H1 (cell line): Measurements from ENCODE around the gene VIPR2. TPM values are rescaled to one million over a fixed set of nuclear protein-coding genes. Genes with fewer than 3 reads are reported as not detected.
A peak's percentile ranks its signal among the peaks of the same experiment; 100 is the strongest.

Experiments used
- CTCF ChIA-PET: fragments of 300-600 bp; sonication (Branson Sonifier 250); formaldehyde crosslinking; loops from one replicate; lab custom pipeline; 2021; ENCODE audit not compliant: partially characterized antibody; lab: Charles Lee
- POLR2A ChIA-PET: fragments of 300-600 bp; sonication (Branson Sonifier 250); formaldehyde crosslinking; loops from one replicate; lab custom pipeline; 2021; ENCODE audit warnings: inconsistent platforms; ENCODE audit not compliant: partially characterized antibody; lab: Charles Lee
- DNase-seq, 2 experiments: peaks; one replicate each; pipeline versions ENCODE4 v3.0.0 to v3.0.0-alpha.2; 2010 to 2022; ENCODE audit warnings: low spot score in 2 of 2, low read depth in 1 of 2, mixed read lengths in 1 of 2
- FAIRE-seq: peaks from 2 replicates; lab custom pipeline; 2011; peaks lifted over from hg19 to GRCh38; lab: Jason Lieb, UNC
- H2AFZ ChIP-seq: 2 replicates; pipeline ENCODE4 v1.8.1; 2012; ENCODE audit warnings: low read length, inconsistent platforms
- H2AK5ac ChIP-seq: 2 replicates; pipeline ENCODE4 v1.6.1; 2013; ENCODE audit warnings: low read depth, low read length
- H2BK120ac ChIP-seq: replicated peaks from 2 replicates; pipeline ENCODE3; 2013; ENCODE audit warnings: low read depth, low read length, inconsistent platforms
- H2BK12ac ChIP-seq: 2 replicates; pipeline ENCODE4 v1.6.1; 2013; ENCODE audit warnings: low read depth, low read length
- H2BK15ac ChIP-seq: 2 replicates; pipeline ENCODE4 v1.6.1; 2013; ENCODE audit warnings: low read length
- H2BK20ac ChIP-seq: 2 replicates; pipeline ENCODE4 v1.6.1; 2013; ENCODE audit warnings: low read length
- H2BK5ac ChIP-seq: 2 replicates; pipeline ENCODE4 v1.6.1; 2013; ENCODE audit warnings: low read depth, low read length
- H3K14ac ChIP-seq: 2 replicates; pipeline ENCODE4 v1.6.1; 2013; ENCODE audit warnings: inconsistent platforms; ENCODE audit not compliant: insufficient read length
- H3K18ac ChIP-seq: 2 replicates; pipeline ENCODE4 v1.6.1; 2013; ENCODE audit warnings: low read length; ENCODE audit errors: extremely low read depth
- H3K23ac ChIP-seq: 2 replicates; pipeline ENCODE4 v1.6.1; 2013; ENCODE audit warnings: inconsistent platforms; ENCODE audit not compliant: insufficient read length
- H3K23me2 ChIP-seq: 2 replicates; pipeline ENCODE4 v1.6.1; 2013; ENCODE audit warnings: low read depth, low read length
- H3K27ac ChIP-seq: 2 replicates; pipeline ENCODE4 v1.6.1; 2011; ENCODE audit warnings: low read depth, low read length, inconsistent platforms
- H3K27me3 ChIP-seq, 4 experiments: replicated peaks in 1 of 4; 1 replicate in 1 of 4; 2 replicates in 3 of 4; pipeline versions ENCODE4 v1.6.1 to v1.8.1; 2011 to 2013; ENCODE audit warnings: low read length in 3 of 4, mild to moderate bottlenecking in 3 of 4, inconsistent platforms in 2 of 4, mixed read lengths in 2 of 4, moderate library complexity in 1 of 4; ENCODE audit not compliant: control insufficient read depth in 3 of 4, insufficient read depth in 3 of 4; ENCODE audit errors: extremely low read depth in 1 of 4
- H3K36me3 ChIP-seq, 4 experiments: 2 replicates each; pipeline versions ENCODE4 v1.6.1 to v1.8.1; 2011 to 2013; ENCODE audit warnings: mild to moderate bottlenecking in 4 of 4, low read length in 3 of 4, moderate library complexity in 2 of 4, control low read depth in 1 of 4, inconsistent platforms in 1 of 4; ENCODE audit not compliant: insufficient read depth in 4 of 4, control insufficient read depth in 2 of 4
- H3K4ac ChIP-seq: replicated peaks from 2 replicates; pipeline ENCODE3; 2013; ENCODE audit warnings: low read length, low read depth, mixed read lengths, inconsistent platforms; ENCODE audit not compliant: insufficient read length
- H3K4me1 ChIP-seq, 4 experiments: replicated peaks in 1 of 4; 1 replicate in 1 of 4; 2 replicates in 3 of 4; pipeline versions ENCODE4 v1.6.1 to v1.8.1; 2011 to 2013; ENCODE audit warnings: low read length in 3 of 4, inconsistent platforms in 2 of 4, mixed read lengths in 1 of 4; ENCODE audit not compliant: insufficient read depth in 4 of 4, control insufficient read depth in 3 of 4
- H3K4me2 ChIP-seq, 2 experiments: 2 replicates each; pipeline versions ENCODE4 v1.6.1 to v1.8.1; 2011 to 2013; ENCODE audit warnings: low read depth in 2 of 2, low read length in 2 of 2, control low read depth in 1 of 2, inconsistent platforms in 1 of 2, mild to moderate bottlenecking in 1 of 2; ENCODE audit not compliant: insufficient read depth in 1 of 2
- H3K4me3 ChIP-seq, 4 experiments: fragments of 200-600, 300-600 bp in 1 of 4; sonication (generic), shearing (Covaris generic), sonication (Bioruptor Twin) in 1 of 4; 2 replicates each; pipeline versions ENCODE4 v1.5.1 to v1.8.1; 2011 to 2016; ENCODE audit warnings: low read length in 4 of 4, low read depth in 3 of 4, control low read depth in 2 of 4, inconsistent platforms in 2 of 4, mild to moderate bottlenecking in 2 of 4, mixed read lengths in 1 of 4, moderate library complexity in 1 of 4; ENCODE audit not compliant: insufficient read depth in 2 of 4; ENCODE audit errors: extremely low read depth in 1 of 4
- H3K56ac ChIP-seq: replicated peaks from 2 replicates; pipeline ENCODE3; 2013; ENCODE audit warnings: low read depth, mild to moderate bottlenecking, mixed read lengths, low read length, inconsistent platforms; ENCODE audit not compliant: insufficient read length
- H3K79me1 ChIP-seq: 2 replicates; pipeline ENCODE4 v1.6.1; 2013; ENCODE audit warnings: low read depth, low read length, control low read depth
- H3K79me2 ChIP-seq, 2 experiments: 2 replicates each; pipeline versions ENCODE4 v1.6.1 to v1.8.1; 2012 to 2013; ENCODE audit warnings: low read length in 2 of 2, mild to moderate bottlenecking in 2 of 2, inconsistent platforms in 1 of 2; ENCODE audit not compliant: insufficient read depth in 2 of 2, control insufficient read depth in 1 of 2
- H3K9ac ChIP-seq, 4 experiments: replicated peaks in 1 of 4; 1 replicate in 1 of 4; 2 replicates in 3 of 4; pipeline versions ENCODE4 v1.6.1 to v1.8.1; 2011 to 2013; ENCODE audit warnings: low read depth in 3 of 4, low read length in 3 of 4, control low read depth in 2 of 4, mild to moderate bottlenecking in 2 of 4, moderate library complexity in 2 of 4, inconsistent platforms in 1 of 4; ENCODE audit errors: extremely low read depth in 1 of 4
- H3K9me3 ChIP-seq, 2 experiments: 2 replicates each; pipeline versions ENCODE4 v1.6.1 to v1.8.1; 2012 to 2013; ENCODE audit warnings: mild to moderate bottlenecking in 2 of 2, moderate library complexity in 2 of 2, control low read depth in 1 of 2, inconsistent platforms in 1 of 2, low read depth in 1 of 2, low read length in 1 of 2, mixed read lengths in 1 of 2; ENCODE audit not compliant: insufficient read depth in 2 of 2
- H4K20me1 ChIP-seq, 2 experiments: replicated peaks in 1 of 2; 2 replicates each; pipeline versions ENCODE3 to v1.8.1; 2011 to 2013; ENCODE audit warnings: inconsistent platforms in 2 of 2, low read length in 2 of 2, mild to moderate bottlenecking in 1 of 2; ENCODE audit not compliant: insufficient read depth in 2 of 2, control insufficient read depth in 1 of 2
- H4K5ac ChIP-seq: 2 replicates; pipeline ENCODE4 v1.6.1; 2013; ENCODE audit warnings: low read length, low read depth, mixed read lengths, inconsistent platforms; ENCODE audit not compliant: insufficient read length
- H4K8ac ChIP-seq: 2 replicates; pipeline ENCODE4 v1.8.0; 2013; ENCODE audit warnings: mild to moderate bottlenecking, moderate library complexity, low read length, inconsistent platforms; ENCODE audit not compliant: insufficient read depth; ENCODE audit errors: extremely low read depth
- H4K91ac ChIP-seq: replicated peaks from 2 replicates; pipeline ENCODE3; 2013; ENCODE audit warnings: low read length, mixed read lengths, inconsistent platforms; ENCODE audit not compliant: insufficient read length
- BRCA1 ChIP-seq: IDR thresholded peaks from 2 replicates; pipeline ENCODE4 v1.6.1; 2012; ENCODE audit warnings: low read depth, low read length, improper control_type of control experiment
- E2F6 ChIP-seq: IDR thresholded peaks from 2 replicates; pipeline ENCODE4 v1.6.1; 2012; ENCODE audit warnings: inconsistent platforms
- KDM1A ChIP-seq: fragments of 200-600, 300-600 bp; sonication (generic); IDR thresholded peaks from 2 replicates; pipeline ENCODE4 v1.7.1; 2016; ENCODE audit warnings: mild to moderate bottlenecking, low read length, borderline replicate concordance
- NRF1 ChIP-seq: IDR thresholded peaks from 2 replicates; pipeline ENCODE4 v1.6.1; 2011; ENCODE audit warnings: mild to moderate bottlenecking, low read depth, low read length, improper control_type of control experiment
- POLR2A ChIP-seq, 2 experiments: IDR thresholded peaks; 1 replicate in 1 of 2; 2 replicates in 1 of 2; pipeline ENCODE4 v1.6.1; 2011; ENCODE audit warnings: low read depth in 2 of 2, low read length in 2 of 2, mild to moderate bottlenecking in 2 of 2; ENCODE audit errors: control extremely low read depth in 1 of 2
- RAD21 ChIP-seq, 2 experiments: IDR thresholded peaks in 1 of 2; conservative IDR thresholded peaks in 1 of 2; 2 replicates each; pipeline ENCODE4 v1.6.1; 2011; ENCODE audit warnings: low read depth in 2 of 2, low read length in 2 of 2, improper control_type of control experiment in 1 of 2, inconsistent platforms in 1 of 2, mild to moderate bottlenecking in 1 of 2, moderate library complexity in 1 of 2
- SAP30 ChIP-seq: fragments of 300-600 bp; sonication (generic); IDR thresholded peaks from 2 replicates; pipeline ENCODE4 v1.7.1; 2012; ENCODE audit warnings: low read length, moderate library complexity, mild to moderate bottlenecking, inconsistent platforms; ENCODE audit not compliant: insufficient read depth, insufficient replicate concordance
- SIX5 ChIP-seq: IDR thresholded peaks from 2 replicates; pipeline ENCODE4 v1.6.1; 2011; ENCODE audit warnings: mild to moderate bottlenecking, low read depth, low read length
- SP4 ChIP-seq: IDR thresholded peaks from 2 replicates; pipeline ENCODE4 v1.6.1; 2012; ENCODE audit warnings: low read length, inconsistent platforms
- SUZ12 ChIP-seq: fragments of 200-600 bp; sonication (generic); IDR thresholded peaks from 2 replicates; pipeline ENCODE4 v1.6.1; 2012; ENCODE audit warnings: mild to moderate bottlenecking, inconsistent platforms, low read length, moderate library complexity, mixed read lengths
- TBP ChIP-seq: IDR thresholded peaks from 2 replicates; pipeline ENCODE4 v1.6.1; 2011; ENCODE audit warnings: low read depth, low read length, improper control_type of control experiment
- USF2 ChIP-seq: IDR thresholded peaks from 2 replicates; pipeline ENCODE4 v1.6.1; 2011; ENCODE audit warnings: low read length, improper control_type of control experiment
- WGBS, 2 experiments: shearing (Covaris generic) in 1 of 2; methylation state at CpG; one replicate each; pipeline versions ENCODE4 v1.1.6 to v1.1.7; 2013 to 2015; ENCODE audit warnings: low lambda C conversion rate in 2 of 2, mixed read lengths in 2 of 2, inconsistent platforms in 1 of 2, low coverage in 1 of 2, missing lambda C conversion rate in 1 of 2; ENCODE audit not compliant: insufficient replicate concordance in 2 of 2, insufficient coverage in 1 of 2, insufficient read length in 1 of 2; ENCODE audit errors: extremely low coverage in 1 of 2, missing lambda C conversion rate in 1 of 2; 5-methylcytosine and 5-hydroxymethylcytosine counted together
- polyA plus RNA-seq, 7 experiments: library from polyadenylated mRNA; depleted of rRNA in 3 of 7; stranded (reverse) in 5 of 7; unstranded in 2 of 7; fragments of >200 nt in 5 of 7; fragments of 200-250 nt in 2 of 7; gene quantifications; 1 replicate in 5 of 7; 2 replicates in 1 of 7; 4 replicates in 1 of 7; pipeline versions ENCODE4 v1.2.1 to v1.2.3, GENCODE V29; 2011 to 2013; ENCODE audit warnings: missing spikeins in 2 of 7, mixed read lengths in 2 of 7
- total RNA-seq: library from RNA; stranded (reverse); fragmentation: NEBNext Ultra II Directional; extraction: Animal tissue kit (Norgen Biotek cat#: 25700); gene quantifications from 2 replicates; pipeline ENCODE4 v1.2.1, GENCODE V29; 2021

Gene VIPR2
- total and polyA plus RNA-seq, 2 of the 8 experiments (the other 6 are each of a cell fraction or from before 2014, with no cell fraction given): 2.4 to 6.3 TPM

GRCh38 chr7:159033956-159034355 is 110.7 kb downstream of the VIPR2 start:
- no peak overlapping the region for H2BK20ac ChIP-seq
- peak in 1 of 2 experiments; percentile 32 for DNase-seq
- no peaks in the 10 kb centered on the region for H3K79me2 ChIP-seq
- no peak overlapping the region for H2BK120ac ChIP-seq
- no peaks in the 10 kb centered on the region for H3K79me1 ChIP-seq
- H2AFZ ChIP-seq: no peak overlapping the region
- H3K9ac ChIP-seq: no peak overlapping the region
- no peak overlapping the region for H2AK5ac ChIP-seq
- no peak overlapping the region for H4K5ac ChIP-seq
- no peak overlapping the region for H3K4me2 ChIP-seq
- no peak overlapping the region for H3K23ac ChIP-seq
- H2BK5ac ChIP-seq: no peak overlapping the region
- no peak overlapping the region for H3K56ac ChIP-seq
- WGBS, 2 experiments: 90% methylated on average over 16 of the region's 16 CpGs; no CpG with 5 or more reads in 1 of the 2 experiments
- no peak overlapping the region; the same call in 1 of the 2 replicates for H4K8ac ChIP-seq
- H3K23me2 ChIP-seq: peaks cover 11% of the 10 kb centered on the region; the same call in 1 of the 2 replicates
- H3K27me3 ChIP-seq: peaks cover 0 to 3% (median 2%) of the 10 kb centered on the region in 4 experiments; a peak in 3 of 7 replicates
- H4K91ac ChIP-seq: no peak overlapping the region
- TF ChIP-seq SUZ12 (no peak), E2F6 (no peak), NRF1 (no peak), KDM1A (no peak), USF2 (no peak), SP4 (no peak), POLR2A (IDR thresholded peaks at IDR 0.05; ENCODE audit: control extremely low read depth in 1 of 2, low read depth in 2 of 2, low read length in 2 of 2) (no peak), SAP30 (no peak), RAD21 (IDR thresholded peaks at IDR 0.05 in 1 of 2, conservative IDR thresholded peaks at IDR 0.05 in 1 of 2; ENCODE audit: low read depth in 2 of 2, low read length in 2 of 2) (no peak), SIX5 (no peak), BRCA1 (no peak), TBP (no peak)
- TF ChIP-seq, all 59 proteins: peak for 0
- H3K4ac ChIP-seq: no peak overlapping the region
- H3K27ac ChIP-seq: no peak overlapping the region
- no peak overlapping the region for H3K18ac ChIP-seq
- H3K14ac ChIP-seq: no peak overlapping the region
- no peaks in the 10 kb centered on the region for H3K9me3 ChIP-seq
- no peak overlapping the region for H2BK12ac ChIP-seq
- ChIA-PET CTCF (interaction anchor here (1.2 kb wide), 1 partner anchor 57 kb away, joined by 5 read pairs; no protein-coding TSS in a partner anchor), POLR2A (no interaction called here)
- H3K4me1 ChIP-seq: peaks cover 0 to 16% (median 10%) of the 10 kb centered on the region in 4 experiments; a peak in 5 of 7 replicates
- no peak overlapping the region for H3K4me3 ChIP-seq
- no peaks in the 10 kb centered on the region for H4K20me1 ChIP-seq
- no peak for FAIRE-seq
- no peak overlapping the region for H2BK15ac ChIP-seq
- H3K36me3 ChIP-seq: no peaks in the 10 kb centered on the region; a peak in 1 of 8 replicates
